Measurements from ENCODE around the gene AHNAK.

DNA sequence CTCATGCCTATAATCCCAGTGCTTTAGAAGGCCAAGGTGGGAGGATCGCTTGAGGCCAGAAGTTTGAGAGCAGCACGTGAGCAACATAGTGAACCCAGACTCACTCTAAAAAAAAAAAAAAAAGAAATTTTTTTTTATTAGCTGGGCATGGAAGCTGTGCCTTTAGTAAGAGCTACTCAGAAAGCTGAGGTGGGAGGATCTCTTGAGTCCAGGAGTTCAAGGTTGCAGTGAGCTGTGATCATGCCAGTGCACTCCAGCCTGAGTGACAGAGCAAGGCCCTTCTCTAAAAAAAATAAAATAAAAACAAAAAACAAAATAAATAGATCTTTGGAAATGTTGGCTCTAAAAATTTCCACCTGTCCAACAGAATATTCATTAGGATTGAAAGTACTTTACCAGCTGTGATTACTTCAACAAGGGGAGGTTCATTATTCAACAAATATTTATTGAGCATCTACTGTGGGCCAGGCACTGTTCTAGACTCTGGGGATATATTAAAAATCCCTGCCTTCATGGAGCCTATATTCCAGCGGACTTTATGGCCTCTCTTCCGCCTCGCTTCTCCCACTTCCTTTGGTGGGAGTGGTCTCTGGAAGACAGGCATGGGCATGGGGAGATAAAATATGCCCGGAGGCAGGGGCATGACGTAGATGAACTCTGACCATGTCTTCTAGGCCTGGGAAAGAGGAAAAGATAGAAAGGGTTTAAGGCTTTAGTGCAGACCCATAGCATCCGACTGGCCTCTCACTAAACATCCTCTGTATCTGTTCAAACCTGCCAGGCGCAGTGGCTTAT is 47.9 kb downstream of the AHNAK start:
- TF ChIP-seq CTCF (IDR thresholded peaks at IDR 0.05) = no peak
- TF ChIP-seq POLR2A (IDR thresholded peaks at IDR 0.05) = no peak
- no peak for TF ChIP-seq EP300 (IDR thresholded peaks at IDR 0.05)

Data from ovary (tissue), 3 donors.